Muscle layer of duodenum (tissue), 2 donors: ENCODE results near the gene ETNPPL.
A peak's percentile ranks its signal among the peaks of the same experiment; 100 is the strongest.

Source experiments
- H3K27ac ChIP-seq: one replicate; pipeline ENCODE4 v1.7.0; 2013; ENCODE audit warnings: mild to moderate bottlenecking, low read length
- H3K27me3 ChIP-seq: one replicate; pipeline ENCODE4 v1.7.0; 2013; ENCODE audit warnings: low read depth, mild to moderate bottlenecking, control low read depth, low read length
- H3K36me3 ChIP-seq, 2 donors: one replicate each; pipeline ENCODE4 v1.7.0; 2013; ENCODE audit warnings: low read length in 2 of 2, control low read depth in 1 of 2, mild to moderate bottlenecking in 1 of 2; ENCODE audit not compliant: insufficient read depth in 2 of 2, control insufficient read depth in 1 of 2
- H3K4me1 ChIP-seq, 2 donors: one replicate each; pipeline ENCODE4 v1.7.0; 2013; ENCODE audit warnings: low read length in 2 of 2, mild to moderate bottlenecking in 2 of 2, control low read depth in 1 of 2, moderate library complexity in 1 of 2; ENCODE audit not compliant: insufficient read depth in 2 of 2, control insufficient read depth in 1 of 2
- H3K4me3 ChIP-seq, 2 donors: one replicate each; pipeline ENCODE4 v1.7.0; 2013; ENCODE audit warnings: low read length in 2 of 2, low read depth in 1 of 2, mild to moderate bottlenecking in 1 of 2
- H3K9me3 ChIP-seq, 2 donors: one replicate each; pipeline ENCODE4 v1.7.0; 2013; ENCODE audit warnings: low read length in 2 of 2, control low read depth in 1 of 2, mild to moderate bottlenecking in 1 of 2; ENCODE audit not compliant: control insufficient read depth in 1 of 2
- donor health status: healthy.

Gene ETNPPL

DNA sequence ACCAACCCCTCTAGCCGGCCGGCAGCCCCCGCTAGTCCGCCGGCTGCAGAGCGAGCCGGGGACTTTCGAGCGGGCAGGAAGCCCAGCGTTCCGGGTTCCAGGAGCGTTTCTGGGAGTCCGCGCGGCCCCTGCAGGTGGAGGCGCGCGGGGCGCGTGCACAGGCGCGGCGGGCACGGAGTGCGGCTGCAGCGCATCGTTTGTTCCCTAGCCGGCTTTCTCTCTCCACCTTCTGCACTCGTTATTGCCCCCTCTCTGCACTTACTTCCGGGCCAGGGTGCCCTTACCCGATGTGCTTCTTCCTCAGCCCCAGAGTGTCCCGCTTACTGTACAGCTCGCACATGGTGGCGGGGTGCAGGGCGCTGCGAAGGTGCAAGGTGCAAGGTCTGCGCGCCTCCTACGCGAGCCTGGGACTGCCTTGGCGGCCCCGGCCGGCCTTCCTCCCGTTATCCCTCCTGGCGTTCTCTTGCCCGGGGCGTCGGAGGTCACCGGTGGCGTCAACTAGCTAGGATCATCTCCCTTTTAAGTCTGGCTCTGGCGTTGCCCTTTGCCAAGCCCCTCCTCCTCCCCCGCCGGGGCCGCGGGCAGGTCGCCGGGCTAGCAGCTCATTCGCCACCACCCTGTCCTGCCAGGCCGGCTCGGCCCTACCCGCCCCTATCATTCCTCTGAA, at the start of gene ETNPPL:
Gene ETNPPL, minus strand, starts transcription at position 495 of the 667 bp plus-strand sequence. Its CDS starts 155 bp downstream, at position 340.
- H3K36me3 ChIP-seq = no peaks in the 10 kb centered on the region
- peaks cover 0 to 11% of the 10 kb centered on the region in 2 donors for H3K4me1 ChIP-seq
- H3K27ac ChIP-seq = no peak within 1 kb of the TSS

DNA sequence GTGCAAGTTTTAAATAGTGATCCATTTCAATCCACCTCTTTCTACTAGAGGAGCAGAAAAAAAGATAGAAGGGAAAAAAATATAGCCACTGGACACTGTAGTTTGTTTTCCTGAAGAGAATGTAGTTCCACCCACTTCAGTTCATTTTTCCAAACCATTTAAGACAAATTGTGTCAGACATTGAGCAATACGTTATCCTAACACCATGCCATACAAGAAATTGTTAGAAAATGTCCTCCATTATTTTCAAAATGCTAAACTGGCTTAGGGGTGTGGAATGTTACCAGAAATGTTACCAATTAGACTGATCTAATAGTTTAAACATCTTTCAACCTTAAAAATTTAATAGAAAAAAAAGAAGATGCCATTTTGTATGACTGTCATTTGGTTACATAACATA, 48.6 kb upstream of the ETNPPL start:
- H3K27me3 ChIP-seq = no peaks in the 10 kb centered on the region
- H3K4me1 ChIP-seq = no peaks in the 10 kb centered on the region
- H3K27ac ChIP-seq = no peak overlapping the region
- H3K36me3 ChIP-seq = no peaks in the 10 kb centered on the region
- H3K4me3 ChIP-seq = no peak overlapping the region
- no peaks in the 10 kb centered on the region for H3K9me3 ChIP-seq

More for the DNA sequence above, at the start of gene ETNPPL:
- Histone ChIP-seq H3K27me3 (no peaks in the 10 kb centered on the region), H3K9me3 (no peaks in the 10 kb centered on the region), H3K4me3 (peak within 1 kb of the TSS; percentile 48 to 94)

DNA sequence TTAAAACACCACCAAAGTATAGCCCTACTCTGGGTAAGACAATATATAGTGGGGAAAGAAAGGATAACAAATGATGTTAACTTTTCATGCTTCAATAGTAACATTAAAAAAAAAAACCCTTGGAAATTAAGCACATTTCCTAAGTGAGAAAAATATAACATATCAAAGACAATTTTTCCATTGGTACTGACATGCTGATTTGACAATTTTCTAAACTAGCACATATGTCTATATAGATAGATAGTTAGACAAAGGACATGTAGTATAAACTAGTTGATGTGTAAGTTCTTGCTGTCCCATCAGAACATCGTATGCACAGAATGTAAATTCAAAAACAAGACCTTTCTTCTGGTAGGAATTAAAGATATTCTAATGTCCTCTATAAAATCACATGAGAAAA, 47.2 kb upstream of the ETNPPL start:
- no peak overlapping the region for H3K27ac ChIP-seq
- no peaks in the 10 kb centered on the region for H3K9me3 ChIP-seq
- no peak overlapping the region for H3K4me3 ChIP-seq
- H3K4me1 ChIP-seq = no peaks in the 10 kb centered on the region
- H3K27me3 ChIP-seq = no peaks in the 10 kb centered on the region
- no peaks in the 10 kb centered on the region for H3K36me3 ChIP-seq

DNA sequence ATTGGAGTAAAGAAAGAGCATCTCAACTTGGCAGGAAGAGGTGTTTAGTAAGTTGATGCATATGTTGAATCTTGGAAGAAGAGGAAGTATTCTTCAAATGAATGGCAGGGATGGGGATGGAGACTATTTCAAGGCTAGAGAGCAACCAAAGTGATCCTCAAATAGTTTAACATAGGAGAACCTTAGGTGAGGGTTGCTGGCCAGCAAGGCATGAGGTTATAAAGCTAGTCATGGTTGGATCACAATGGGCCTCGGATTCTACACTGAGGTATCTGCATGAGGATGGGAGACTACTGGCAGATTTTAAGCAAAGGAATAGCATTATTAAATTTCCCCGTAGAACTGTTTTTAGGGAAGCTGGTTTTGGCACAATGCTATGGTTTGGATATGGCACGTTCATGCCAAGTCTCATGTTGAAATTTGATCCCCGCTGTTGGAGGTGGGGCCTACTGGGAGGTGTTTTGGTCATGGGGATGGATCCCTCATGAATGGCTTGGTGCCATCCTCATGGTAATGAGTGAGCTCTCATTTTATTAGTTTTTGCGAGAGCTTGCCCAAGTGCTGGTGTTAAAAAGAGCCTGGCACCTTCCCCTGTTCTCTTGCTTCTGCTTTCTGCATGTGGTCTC, 41.9 kb upstream of the ETNPPL start:
- H3K9me3 ChIP-seq = no peaks in the 10 kb centered on the region
- no peaks in the 10 kb centered on the region for H3K4me1 ChIP-seq
- no peak overlapping the region for H3K27ac ChIP-seq
- no peaks in the 10 kb centered on the region for H3K36me3 ChIP-seq
- no peak overlapping the region for H3K4me3 ChIP-seq
- no peaks in the 10 kb centered on the region for H3K27me3 ChIP-seq

DNA sequence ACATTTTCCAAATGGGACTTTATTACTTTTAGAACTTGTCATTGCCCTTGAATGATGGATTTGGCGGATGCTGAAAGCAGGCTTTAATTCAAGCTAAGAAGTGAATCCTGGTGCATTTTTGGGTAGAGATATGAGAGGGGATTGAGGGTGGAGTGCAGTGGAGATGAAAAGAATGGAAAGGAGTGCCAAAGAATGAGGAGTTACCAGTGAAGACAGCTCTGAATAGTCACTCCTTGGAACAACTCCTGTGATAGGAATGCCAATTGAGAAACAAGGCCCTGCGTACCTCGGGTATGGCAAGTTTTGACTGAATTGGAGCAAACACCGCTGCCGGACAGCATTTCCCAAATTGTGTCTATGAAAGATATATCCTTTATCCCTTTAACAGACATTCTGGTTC, 36.5 kb upstream of the ETNPPL start:
- Histone ChIP-seq H3K4me1 (no peaks in the 10 kb centered on the region), H3K9me3 (no peaks in the 10 kb centered on the region), H3K27me3 (no peaks in the 10 kb centered on the region), H3K27ac (no peak overlapping the region), H3K4me3 (no peak overlapping the region), H3K36me3 (no peaks in the 10 kb centered on the region)

DNA sequence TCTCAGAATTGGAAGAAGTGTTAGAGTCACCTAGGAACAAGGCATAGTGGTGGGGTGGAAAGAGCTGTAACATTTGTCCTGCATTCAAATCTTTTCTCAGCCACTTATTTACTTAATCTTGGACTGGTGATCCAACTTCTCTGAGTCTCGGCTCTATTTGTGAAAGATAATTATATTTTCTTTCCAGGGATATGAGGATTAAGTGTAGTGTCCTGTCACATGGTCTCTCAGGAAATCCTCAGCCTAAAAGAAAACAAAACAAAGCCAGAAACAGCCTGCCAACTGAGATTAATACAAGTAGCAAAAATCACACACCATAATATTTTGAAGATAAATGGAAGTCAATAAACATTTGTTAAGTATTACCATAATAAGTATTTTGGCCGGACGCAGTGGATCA, 33.3 kb upstream of the ETNPPL start:
- no peak overlapping the region for H3K27ac ChIP-seq
- no peaks in the 10 kb centered on the region for H3K27me3 ChIP-seq
- H3K4me3 ChIP-seq = no peak overlapping the region
- no peaks in the 10 kb centered on the region for H3K9me3 ChIP-seq
- H3K36me3 ChIP-seq = no peaks in the 10 kb centered on the region
- no peaks in the 10 kb centered on the region for H3K4me1 ChIP-seq

DNA sequence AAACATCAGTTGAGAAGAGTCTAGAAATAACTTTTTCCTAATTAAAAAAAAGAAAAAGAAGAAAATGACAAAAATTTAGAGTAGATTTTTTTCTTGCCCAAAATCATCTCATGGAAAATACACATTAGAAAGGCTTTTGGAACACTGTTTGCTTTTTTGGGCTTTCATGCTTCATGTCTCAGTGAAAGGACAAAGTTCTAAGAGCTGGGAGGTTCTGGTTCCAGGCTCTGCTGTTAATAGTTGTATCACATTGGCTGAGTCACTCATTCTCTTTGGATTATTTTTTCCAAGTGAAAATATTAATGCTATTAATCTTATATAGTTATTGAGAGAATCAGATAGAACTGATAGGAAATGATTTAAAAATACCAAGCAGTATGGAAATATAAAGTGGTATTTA, 32.9 kb upstream of the ETNPPL start:
- no peak overlapping the region for H3K27ac ChIP-seq
- H3K27me3 ChIP-seq = no peaks in the 10 kb centered on the region
- no peaks in the 10 kb centered on the region for H3K9me3 ChIP-seq
- no peak overlapping the region for H3K4me3 ChIP-seq
- no peaks in the 10 kb centered on the region for H3K36me3 ChIP-seq
- H3K4me1 ChIP-seq = no peaks in the 10 kb centered on the region

DNA sequence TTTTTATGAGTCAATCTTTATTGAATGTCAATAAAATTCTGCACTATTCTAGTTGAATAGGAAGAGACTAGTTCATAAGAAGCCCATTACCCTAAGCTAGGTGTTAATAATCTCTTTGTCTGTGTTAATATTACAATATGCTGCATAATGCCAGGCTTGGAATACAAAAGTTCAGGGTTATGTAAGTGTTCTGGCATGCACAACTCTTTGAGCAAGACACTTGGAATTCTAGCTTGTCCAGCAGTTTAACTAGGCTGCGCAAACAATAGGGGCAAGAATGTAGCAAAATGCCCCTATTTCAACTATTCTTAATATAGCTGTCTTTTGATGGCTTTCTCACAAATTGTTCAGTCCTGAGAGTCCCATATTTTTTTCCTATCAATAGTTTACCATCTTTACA, 31.3 kb upstream of the ETNPPL start:
- Histone ChIP-seq H3K27me3 (no peaks in the 10 kb centered on the region), H3K27ac (no peak overlapping the region), H3K4me1 (no peaks in the 10 kb centered on the region), H3K9me3 (no peaks in the 10 kb centered on the region), H3K4me3 (no peak overlapping the region), H3K36me3 (no peaks in the 10 kb centered on the region)

DNA sequence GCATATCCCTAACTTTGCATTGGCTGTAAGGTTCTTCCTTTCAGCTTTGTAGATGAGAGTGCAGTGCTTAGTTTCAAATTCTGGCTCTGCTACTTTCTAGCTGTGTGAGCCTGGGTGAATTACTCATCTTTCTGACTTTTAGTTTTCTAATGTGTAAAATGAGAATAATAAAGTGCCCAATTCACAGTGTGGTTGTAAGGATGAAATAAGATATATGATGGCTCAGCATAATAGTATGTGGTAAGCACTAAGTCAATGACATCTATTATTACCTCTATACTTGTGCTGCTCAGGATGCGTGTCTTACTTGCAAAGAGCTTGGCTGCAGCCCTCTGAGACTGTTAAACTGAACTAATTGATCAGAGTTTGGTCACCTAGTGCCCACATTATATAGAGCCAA, 30.6 kb upstream of the ETNPPL start:
- no peaks in the 10 kb centered on the region for H3K4me1 ChIP-seq
- no peaks in the 10 kb centered on the region for H3K27me3 ChIP-seq
- H3K4me3 ChIP-seq = no peak overlapping the region
- no peaks in the 10 kb centered on the region for H3K9me3 ChIP-seq
- H3K36me3 ChIP-seq = no peaks in the 10 kb centered on the region
- no peak overlapping the region for H3K27ac ChIP-seq

DNA sequence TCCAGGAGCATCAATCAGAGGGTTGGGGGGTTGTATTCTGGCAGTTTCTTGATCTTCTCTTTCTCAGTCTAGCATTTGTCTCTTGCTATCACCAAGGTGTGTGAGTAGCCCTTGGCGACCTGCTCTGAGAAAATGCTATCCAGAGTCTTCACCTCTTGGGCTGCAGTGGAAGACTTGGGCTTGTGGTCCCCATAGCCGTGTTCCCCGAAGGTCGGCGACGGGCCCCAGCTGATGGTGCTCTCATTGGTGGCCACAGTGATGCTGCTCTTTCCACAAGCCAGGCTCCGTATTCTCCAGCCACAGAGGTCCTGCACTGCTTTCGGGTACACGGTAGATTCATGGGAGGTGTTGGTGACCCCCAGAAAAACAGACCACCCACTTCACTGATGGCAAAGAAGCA, 25.9 kb upstream of the ETNPPL start:
- Histone ChIP-seq H3K9me3 (no peaks in the 10 kb centered on the region), H3K36me3 (no peaks in the 10 kb centered on the region), H3K27ac (no peak overlapping the region), H3K4me1 (no peaks in the 10 kb centered on the region), H3K4me3 (no peak overlapping the region), H3K27me3 (no peaks in the 10 kb centered on the region)

DNA sequence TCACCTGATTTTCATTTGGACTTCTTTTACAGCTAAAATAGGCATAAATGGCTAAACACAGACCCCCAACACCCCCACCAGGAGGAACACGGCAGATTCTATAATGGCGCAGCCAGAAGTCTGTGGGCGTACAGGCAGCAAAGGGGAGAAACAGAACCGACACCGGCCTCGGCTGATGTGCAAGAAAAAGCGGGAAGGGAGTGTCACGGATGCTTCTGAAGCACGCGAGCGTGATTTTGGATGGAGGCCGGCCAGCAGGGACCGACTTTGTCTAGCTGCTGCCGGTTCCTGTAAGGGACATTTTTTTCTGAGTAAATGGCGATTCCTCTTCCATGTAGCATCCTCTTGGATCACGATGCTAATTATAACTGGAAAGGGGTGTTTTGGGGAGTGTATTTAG, 24.9 kb upstream of the ETNPPL start:
- Histone ChIP-seq H3K4me3 (no peak overlapping the region), H3K36me3 (no peaks in the 10 kb centered on the region), H3K27me3 (no peaks in the 10 kb centered on the region), H3K9me3 (no peaks in the 10 kb centered on the region), H3K4me1 (no peaks in the 10 kb centered on the region), H3K27ac (no peak overlapping the region)

DNA sequence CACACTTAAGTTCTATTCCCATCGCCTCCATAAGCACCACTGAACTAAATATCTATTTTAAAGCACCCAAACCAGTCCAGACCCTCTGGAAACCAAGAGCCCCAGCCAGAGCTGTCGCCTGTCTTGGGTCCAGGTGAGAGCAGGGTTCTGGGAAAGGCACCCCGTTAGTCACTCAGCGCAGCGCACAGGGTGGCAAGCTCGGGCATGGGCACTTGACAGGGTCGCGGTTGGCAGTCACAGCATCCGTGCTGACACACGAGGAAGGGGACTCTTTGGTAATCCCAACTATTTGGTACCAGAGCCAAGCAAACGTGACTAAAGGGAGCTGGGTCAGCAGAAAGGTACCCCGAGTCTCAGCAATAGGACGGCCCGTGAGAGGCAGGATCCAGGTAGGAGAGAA, 24.3 kb upstream of the ETNPPL start:
- no peak overlapping the region for H3K27ac ChIP-seq

More for the DNA sequence above, 24.3 kb upstream of the ETNPPL start:
- H3K36me3 ChIP-seq = no peaks in the 10 kb centered on the region
- no peak overlapping the region for H3K4me3 ChIP-seq
- H3K9me3 ChIP-seq = no peaks in the 10 kb centered on the region
- H3K4me1 ChIP-seq = no peaks in the 10 kb centered on the region
- H3K27me3 ChIP-seq = no peaks in the 10 kb centered on the region
